CD4-positive, alpha-beta T cell treated with Interleukin-6 at 100 ng/mL for 8 hours (primary cell): ENCODE measurements around the gene STOM.
"Not testable (repeated sequence)": the region's sequence is repeated elsewhere in the genome, so short reads cannot be mapped to it uniquely, and the experiment has no call there.

Experiments
- DNase-seq: peaks from one replicate; pipeline ENCODE4 v3.0.0-alpha.2; 2020; ENCODE audit warnings: mixed read lengths, low spot score

STOM gene

GRCh38 chr9:121300283-121301119 is 69.5 kb downstream of the STOM start:
- DNase-seq, result no peak

- no peak for DNase-seq
Measured at GRCh38 chr9:121299467-121300282, 70.4 kb downstream of the STOM start.

GRCh38 chr9:121298689-121299466 is 71.2 kb downstream of the STOM start:
- DNase-seq, result no peak

- no peak for DNase-seq
Measured at GRCh38 chr9:121298016-121298538, 72.0 kb downstream of the STOM start.

- DNase-seq, result no peak
Measured at GRCh38 chr9:121297389-121297788, 72.7 kb downstream of the STOM start.

GRCh38 chr9:121296213-121297127 is 73.6 kb downstream of the STOM start:
- no peak for DNase-seq

GRCh38 chr9:121295662-121296191 is 74.3 kb downstream of the STOM start:
- DNase-seq, result no peak

GRCh38 chr9:121294866-121295661 is 75.0 kb downstream of the STOM start:
- no peak for DNase-seq

- no peak for DNase-seq
Measured at GRCh38 chr9:121294151-121294743, 75.8 kb downstream of the STOM start.

- DNase-seq, result no peak
Measured at GRCh38 chr9:121292801-121293241, 77.2 kb downstream of the STOM start.

GRCh38 chr9:121292051-121292450 is 78.0 kb downstream of the STOM start:
- no peak for DNase-seq

GRCh38 chr9:121291536-121291935 is 78.5 kb downstream of the STOM start:
- not testable (repeated sequence) for DNase-seq

- no peak for DNase-seq
Measured at GRCh38 chr9:121289772-121290370, 80.2 kb downstream of the STOM start.

- DNase-seq, result no peak
Measured at GRCh38 chr9:121289026-121289771, 80.9 kb downstream of the STOM start.
